GM21825 (cell line): Measurements from ENCODE around the gene GLRB.
"Not testable (repeated sequence)": the region's sequence is repeated elsewhere in the genome, so short reads cannot be mapped to it uniquely, and the experiment has no call there.

ENCODE experiments used
- ATAC-seq: cut with Tn5 transposase; IDR thresholded peaks from one replicate; pipeline ENCODE4 v1.9.1; 2021; ENCODE audit warnings: mild to moderate bottlenecking, moderate library complexity; ENCODE audit not compliant: unreplicated experiment

The GLRB gene

DNA sequence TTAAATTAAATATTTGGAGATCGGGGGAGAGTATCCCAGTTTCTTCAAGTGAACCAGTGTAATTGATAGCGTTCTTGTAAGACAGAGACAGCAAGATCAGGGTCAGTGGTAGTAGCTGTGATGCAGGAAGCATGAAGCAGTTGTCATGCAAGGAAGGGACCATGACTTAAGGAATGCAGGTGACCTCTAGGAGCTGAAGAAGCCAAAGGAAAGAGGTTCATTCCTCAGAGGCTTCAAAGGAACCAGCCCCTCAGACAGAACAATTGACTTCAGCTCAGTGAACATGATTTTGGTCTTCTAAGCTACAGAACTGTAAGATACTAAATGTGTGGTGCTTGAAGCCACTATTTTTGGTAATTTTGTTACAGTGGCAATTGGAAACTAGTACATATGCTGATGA lies 51.6 kb downstream of the GLRB start:
- ATAC-seq, result no peak

DNA sequence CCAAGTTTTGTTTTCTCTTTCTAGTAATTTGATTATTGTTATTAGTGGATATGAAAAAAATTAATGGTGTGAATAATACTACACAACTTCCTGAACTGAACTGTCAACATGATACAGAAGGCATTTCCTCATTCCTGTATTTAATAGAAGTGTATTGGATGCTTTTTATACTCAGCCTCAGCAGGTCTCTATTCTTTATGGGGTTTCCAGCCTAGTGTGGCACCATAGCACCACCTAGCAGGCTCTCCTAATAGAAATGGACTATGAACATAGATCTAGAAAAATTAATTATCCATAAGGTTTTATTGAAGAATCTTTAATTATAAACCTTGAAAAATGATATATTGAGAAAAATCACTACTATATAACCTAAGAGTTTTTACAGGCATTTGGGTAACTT lies 52.4 kb downstream of the GLRB start:
- no peak for ATAC-seq

DNA sequence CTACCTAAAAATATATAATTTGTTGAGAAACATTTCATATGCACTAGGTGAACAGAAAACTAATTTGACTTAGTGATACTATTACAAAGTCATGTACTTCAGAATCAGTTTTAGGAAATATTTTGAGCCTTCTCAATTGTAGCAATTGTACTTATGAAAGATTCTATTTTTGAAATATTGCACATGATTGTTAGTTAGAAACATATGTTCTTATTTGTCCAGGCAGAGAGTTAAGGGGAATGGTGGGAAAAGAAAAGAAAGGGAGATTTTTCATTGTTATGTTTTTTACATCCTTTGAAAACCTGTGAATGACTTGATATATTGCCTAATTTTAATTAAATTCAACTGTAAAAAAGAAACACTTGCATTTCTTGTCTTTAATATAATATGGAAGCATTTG lies 66.0 kb downstream of the GLRB start:
- no peak for ATAC-seq

DNA sequence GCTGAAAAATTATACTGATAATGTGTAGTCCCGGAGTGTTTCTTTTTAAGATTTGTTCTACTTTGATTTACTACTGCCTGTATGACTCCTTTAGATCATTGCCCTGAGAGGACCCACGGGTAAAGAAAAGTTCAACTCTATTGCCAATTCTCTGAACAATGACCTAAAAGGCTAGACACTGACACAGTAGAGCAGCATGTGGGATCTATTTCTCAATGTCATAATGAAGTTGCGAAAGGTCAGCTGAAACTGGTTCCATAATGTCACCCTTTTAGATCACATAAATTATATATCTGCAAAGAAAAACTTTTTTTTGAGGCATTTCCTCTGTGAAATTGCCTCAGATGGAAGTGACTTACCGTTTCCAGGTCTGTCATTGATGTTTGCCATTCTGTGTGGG lies 67.4 kb downstream of the GLRB start:
- no peak for ATAC-seq

DNA sequence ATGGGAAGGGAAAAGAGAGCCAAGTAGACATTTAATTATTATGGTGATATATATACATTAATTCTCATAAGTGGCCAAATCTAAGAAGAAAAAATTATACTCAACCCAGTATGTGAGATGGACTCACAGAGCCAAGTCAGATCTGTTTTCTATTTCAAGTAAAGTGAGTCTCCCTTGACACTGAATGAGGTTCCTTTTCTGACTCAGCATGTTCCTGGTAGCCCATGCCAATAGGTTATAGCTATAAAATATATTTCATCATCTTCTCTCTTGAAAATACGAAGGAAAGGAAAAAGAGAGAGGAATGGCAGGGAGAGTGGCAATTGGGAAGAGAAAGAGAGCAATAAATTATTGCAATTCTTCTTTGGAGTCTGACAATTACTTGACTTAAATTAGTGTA lies 75.8 kb downstream of the GLRB start:
- no peak for ATAC-seq

DNA sequence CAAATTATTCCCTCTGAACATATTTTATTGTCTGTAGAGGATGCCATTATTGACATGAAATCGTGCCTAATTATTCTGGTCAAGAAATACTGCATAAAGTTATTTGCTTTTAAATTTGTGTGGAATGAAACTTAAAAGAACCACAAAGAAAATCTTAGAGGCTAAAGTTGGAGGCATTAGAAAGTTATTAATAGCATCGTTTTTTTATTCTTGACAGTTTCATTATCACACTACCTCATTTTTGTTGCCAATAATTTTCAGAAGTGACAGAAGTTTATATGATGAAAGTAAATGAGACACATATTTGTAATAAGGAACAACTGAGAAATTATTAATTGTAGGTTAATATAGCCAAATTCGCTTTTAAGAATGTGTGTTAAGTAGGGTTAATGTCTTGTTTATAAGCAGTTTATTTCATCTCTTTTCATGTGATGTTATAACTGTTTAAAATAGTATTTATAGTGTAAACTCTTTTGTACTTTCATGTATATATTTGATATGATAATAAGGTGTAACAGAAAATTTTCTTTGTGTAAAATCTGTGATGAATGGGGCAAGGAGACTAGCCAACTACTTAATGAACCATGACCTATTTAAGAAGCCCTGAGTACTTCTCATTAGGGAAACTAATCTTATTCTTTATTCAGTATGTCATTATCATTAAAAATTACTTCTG lies 90.1 kb downstream of the GLRB start:
- ATAC-seq, result no peak

DNA sequence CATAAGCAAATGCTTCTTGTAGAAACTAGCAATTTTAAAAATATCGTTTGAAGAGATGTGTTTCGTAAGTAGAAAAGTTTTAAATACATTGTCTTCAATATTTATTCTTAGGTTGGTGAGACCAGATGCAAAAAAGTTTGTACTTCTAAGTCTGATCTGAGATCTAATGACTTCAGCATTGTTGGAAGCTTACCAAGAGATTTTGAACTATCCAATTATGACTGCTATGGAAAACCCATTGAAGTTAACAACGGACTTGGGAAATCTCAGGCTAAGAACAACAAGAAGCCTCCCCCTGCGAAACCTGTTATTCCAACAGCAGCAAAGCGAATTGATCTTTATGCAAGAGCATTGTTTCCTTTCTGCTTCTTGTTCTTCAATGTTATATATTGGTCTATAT lies 94.4 kb downstream of the GLRB start:
- no peak for ATAC-seq

DNA sequence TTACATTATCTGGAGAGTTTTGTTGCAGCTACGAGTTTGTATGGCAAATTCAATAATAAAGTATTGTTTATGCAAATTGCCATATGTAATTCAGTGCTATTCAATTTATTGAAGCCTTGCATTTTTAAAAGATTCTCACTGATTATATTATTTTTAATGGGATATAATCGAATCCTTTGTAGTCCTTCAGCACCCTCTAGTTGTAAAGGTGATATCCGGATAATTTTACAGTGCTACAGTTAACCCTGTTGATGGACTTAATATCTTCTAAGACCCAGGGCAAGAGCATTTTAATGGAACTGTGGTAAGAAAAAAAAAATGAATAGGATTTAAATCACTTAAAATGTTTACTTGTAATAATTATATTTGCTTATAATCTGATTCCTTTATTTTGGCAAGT lies 96.1 kb downstream of the GLRB start:
- ATAC-seq, result no peak

DNA sequence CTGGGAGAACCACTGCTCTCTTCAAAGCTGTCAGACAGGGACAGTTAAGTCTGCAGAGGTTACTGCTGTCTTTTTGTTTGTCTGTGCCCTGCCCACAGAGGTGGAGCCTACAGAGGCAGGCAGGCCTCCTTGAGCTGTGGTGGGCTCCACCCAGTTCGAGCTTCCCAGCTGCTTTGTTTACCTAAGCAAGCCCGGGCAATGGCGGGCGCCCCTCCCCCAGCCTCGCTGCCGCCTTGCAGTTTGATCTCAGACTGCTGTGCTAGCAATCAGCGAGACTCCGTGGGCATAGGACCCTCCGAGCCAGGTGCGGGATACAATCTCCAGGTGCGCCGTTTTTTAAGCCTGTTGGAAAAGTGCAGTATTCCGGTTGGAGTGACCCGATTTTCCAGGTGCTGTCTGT lies 104.3 kb downstream of the GLRB start:
- ATAC-seq, result not testable (repeated sequence)

DNA sequence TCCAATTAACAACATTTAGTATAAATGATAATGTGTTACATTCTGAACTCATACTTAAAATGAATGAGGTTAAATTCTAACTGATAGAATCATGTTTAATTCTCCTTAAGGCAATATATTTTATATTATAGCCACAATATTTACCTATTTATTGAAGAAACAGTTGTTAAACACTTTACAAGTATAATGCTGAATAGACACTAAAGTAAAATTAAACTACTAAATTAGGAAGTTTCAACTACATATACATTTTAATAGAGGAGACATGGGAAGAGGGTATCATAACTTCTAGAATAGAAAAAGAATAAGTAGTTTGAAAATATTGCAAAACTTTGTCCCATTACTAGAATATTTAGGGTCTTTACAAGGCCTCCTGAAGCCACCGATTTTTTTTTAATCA lies 108.3 kb downstream of the GLRB start:
- ATAC-seq, result no peak

DNA sequence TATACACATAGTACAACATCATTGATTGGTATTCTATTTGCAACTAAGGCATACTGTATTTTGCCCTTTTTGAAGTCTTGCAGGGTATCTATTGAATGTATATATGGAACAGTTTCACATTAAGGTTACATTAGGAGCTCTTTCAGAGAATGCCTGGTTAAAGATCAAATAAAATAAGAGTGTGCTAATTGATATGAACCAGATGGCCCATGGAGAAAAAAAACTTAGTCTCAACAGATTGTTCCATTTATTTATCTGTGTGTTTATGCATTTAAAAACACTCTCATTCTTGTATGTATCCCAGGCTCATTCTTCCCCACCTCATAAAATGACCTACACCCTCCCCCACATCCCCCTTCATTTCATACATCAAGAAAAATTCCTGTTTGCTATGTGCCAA lies 109.4 kb downstream of the GLRB start:
- ATAC-seq, result no peak

DNA sequence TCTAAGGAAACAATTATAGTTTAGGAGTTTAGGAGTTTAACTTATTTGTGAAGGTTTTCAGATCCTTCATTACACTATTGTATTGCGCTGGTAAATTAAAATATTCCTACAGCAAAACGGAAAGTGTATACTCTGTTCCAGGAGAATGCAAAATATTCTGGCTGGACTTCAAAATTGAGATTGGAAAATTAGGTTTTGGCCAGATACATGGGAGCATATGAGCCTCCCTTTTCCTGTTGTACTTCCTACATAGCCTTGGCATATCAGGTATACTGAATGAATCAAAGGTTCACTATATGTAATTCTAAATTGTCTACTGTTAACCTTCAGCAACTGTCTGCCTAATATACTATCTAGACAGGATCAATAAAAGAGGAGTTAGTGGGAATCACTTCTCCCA lies 119.4 kb downstream of the GLRB start:
- ATAC-seq, result no peak

DNA sequence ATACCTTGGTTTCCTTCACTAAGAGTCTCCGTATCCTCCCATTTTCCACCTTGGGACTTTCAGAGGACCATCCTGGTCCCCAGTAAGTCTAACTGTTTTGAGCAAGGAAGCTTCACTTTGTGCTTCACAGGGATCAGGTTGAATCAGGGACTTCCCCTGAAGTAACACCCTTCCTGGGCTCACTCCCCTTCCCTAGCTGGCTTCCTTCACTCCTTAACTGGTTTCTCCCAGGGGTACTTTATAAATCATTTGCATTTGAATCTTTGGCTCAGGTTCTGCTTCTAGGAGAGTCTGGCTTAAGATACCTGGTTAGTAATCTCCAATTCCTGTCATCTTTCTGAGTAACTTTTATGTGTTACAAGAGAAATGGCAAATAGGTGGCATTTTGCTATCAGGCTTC lies 120.1 kb downstream of the GLRB start:
- ATAC-seq, result no peak

DNA sequence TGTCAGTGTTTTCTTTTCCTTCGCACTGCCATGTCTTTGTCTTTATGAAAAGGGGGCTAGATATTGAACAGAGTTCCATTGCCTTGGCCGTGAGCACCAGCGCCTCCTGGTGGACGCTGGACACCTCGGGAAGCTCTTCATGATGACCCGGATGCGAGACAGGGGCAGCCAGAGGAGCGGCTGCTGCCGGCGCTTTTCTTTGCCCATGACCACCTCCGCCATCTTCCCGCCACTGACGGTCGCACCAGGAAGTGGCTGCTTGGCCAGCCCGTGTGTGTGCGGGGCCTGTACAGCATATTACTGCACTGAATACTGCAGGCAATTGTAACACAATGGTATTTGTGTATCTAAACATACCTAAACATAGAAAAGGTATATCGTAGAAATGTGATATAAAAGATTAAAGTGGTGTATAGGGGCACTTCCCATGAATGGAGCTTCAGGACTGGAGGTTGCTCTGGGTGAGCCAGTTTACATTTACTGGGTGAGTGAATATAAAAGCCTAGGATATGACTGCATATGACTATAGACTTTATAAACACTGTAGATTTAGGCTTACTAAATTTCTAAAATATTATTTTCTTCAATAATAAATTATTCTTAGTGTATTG lies 128.8 kb downstream of the GLRB start:
- ATAC-seq, result no peak

DNA sequence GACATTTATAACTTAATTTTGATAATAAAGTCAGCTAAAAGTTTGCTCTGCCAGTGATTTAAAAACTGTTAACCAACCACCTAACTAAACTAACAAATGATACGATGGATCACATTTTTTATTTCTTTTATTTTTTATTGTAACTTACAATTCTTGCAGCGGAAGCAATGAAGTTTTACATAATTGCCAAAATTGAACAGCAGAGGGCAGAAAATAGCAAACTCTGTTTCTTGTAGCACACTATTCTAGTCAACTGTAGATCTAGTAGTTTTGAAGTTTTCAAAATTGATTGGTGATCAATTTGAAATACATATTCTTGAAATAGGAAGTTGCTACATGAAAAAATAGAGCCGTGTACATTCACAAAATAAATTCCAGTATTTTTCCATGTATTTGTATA lies 141.8 kb downstream of the GLRB start:
- no peak for ATAC-seq

DNA sequence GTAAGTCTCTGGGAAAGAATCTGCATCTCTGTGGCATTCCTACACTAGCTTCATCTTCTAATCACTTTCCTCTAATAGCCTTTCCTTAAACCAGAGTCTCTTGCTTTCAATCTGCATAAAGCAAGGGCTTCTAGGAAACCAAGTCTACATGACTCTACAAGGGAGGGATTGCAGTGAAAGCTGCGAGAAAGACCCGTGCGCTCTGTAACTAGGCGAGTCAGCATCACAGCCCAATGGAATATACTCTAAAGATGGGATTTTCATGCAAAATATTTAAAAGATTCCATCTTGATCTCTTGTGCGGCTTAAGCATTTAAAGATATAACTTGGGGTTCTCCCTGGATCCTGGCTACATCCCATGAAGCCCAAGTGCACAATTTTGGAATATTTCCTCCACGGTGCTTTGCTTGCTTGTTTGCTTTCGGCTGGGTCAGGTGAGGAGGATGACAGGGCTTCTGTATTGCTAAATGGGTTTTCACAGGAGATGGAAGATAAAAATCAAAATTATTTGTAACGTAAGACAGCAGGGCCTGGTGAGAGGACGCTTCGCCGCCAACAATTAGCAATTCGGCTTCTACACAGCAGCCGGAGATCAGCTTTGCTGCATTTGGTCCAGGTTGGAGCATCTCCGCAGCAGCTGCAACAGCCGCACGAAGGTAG lies 143.9 kb downstream of the GLRB start:
- no peak for ATAC-seq

DNA sequence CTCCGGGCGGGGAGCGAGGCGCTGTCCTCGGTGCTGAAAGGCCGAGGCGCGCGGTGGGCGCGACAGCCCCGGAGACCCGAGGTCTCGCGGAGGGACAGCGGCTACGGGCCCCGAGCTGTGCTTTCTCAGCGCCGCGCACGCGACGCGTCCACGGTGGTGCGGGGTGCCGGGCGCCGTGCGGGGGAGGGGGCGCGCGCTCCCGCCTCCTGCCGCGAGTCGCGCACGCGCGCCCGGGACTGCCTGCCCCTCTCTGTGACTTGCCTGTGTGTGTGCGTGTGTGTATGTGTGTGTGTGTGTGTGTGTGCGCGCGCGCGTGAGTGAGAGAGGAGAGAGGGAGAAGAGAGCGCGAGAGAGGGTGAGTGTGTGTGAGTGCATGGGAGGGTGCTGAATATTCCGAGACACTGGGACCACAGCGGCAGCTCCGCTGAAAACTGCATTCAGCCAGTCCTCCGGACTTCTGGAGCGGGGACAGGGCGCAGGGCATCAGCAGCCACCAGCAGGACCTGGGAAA lies 144.5 kb downstream of the GLRB start, which contains the start of gene GRIA2:
TSS of gene GRIA2 (plus strand) at position 358 of the 511 bp plus-strand sequence. CDS start 315 bp downstream, outside the sequence.
- no peak for ATAC-seq

DNA sequence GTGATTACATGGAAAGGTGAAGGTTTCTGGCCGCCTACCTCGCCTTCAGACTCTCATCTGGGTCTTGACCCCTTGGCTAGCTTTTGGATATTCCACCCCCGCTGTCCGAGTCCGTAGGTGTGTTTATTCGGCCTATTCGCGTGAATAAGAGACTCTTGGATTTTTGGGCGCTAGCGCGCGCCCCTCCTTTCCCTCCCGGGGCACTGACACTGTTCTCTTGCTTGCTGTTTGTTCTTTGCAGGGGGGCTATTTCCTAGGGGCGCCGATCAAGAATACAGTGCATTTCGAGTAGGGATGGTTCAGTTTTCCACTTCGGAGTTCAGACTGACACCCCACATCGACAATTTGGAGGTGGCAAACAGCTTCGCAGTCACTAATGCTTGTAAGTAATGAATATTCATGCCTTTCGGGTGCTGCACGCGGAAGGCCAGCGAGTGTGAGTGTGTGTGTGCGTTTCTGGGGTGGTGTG lies 145.5 kb downstream of the GLRB start:
- no peak for ATAC-seq
